H1 (cell line): Measurements from ENCODE around the gene FOXO6. TPM values are rescaled to one million over a fixed set of nuclear protein-coding genes. Genes with fewer than 3 reads are reported as not detected.
A peak's percentile ranks its signal among the peaks of the same experiment; 100 is the strongest.

ENCODE experiments used
- CTCF ChIA-PET: fragments of 300-600 bp; sonication (Branson Sonifier 250); formaldehyde crosslinking; loops from one replicate; lab custom pipeline; 2021; ENCODE audit not compliant: partially characterized antibody; lab: Charles Lee
- POLR2A ChIA-PET: fragments of 300-600 bp; sonication (Branson Sonifier 250); formaldehyde crosslinking; loops from one replicate; lab custom pipeline; 2021; ENCODE audit warnings: inconsistent platforms; ENCODE audit not compliant: partially characterized antibody; lab: Charles Lee
- DNase-seq, 2 experiments: peaks; one replicate each; pipeline versions ENCODE4 v3.0.0 to v3.0.0-alpha.2; 2010 to 2022; ENCODE audit warnings: low spot score in 2 of 2, low read depth in 1 of 2, mixed read lengths in 1 of 2
- FAIRE-seq: peaks from 2 replicates; lab custom pipeline; 2011; peaks lifted over from hg19 to GRCh38; lab: Jason Lieb, UNC
- H2AFZ ChIP-seq: 2 replicates; pipeline ENCODE4 v1.8.1; 2012; ENCODE audit warnings: low read length, inconsistent platforms
- H2AK5ac ChIP-seq: 2 replicates; pipeline ENCODE4 v1.6.1; 2013; ENCODE audit warnings: low read depth, low read length
- H2BK120ac ChIP-seq: replicated peaks from 2 replicates; pipeline ENCODE3; 2013; ENCODE audit warnings: low read depth, low read length, inconsistent platforms
- H2BK12ac ChIP-seq: 2 replicates; pipeline ENCODE4 v1.6.1; 2013; ENCODE audit warnings: low read depth, low read length
- H2BK15ac ChIP-seq: 2 replicates; pipeline ENCODE4 v1.6.1; 2013; ENCODE audit warnings: low read length
- H2BK20ac ChIP-seq: 2 replicates; pipeline ENCODE4 v1.6.1; 2013; ENCODE audit warnings: low read length
- H2BK5ac ChIP-seq: 2 replicates; pipeline ENCODE4 v1.6.1; 2013; ENCODE audit warnings: low read depth, low read length
- H3K14ac ChIP-seq: 2 replicates; pipeline ENCODE4 v1.6.1; 2013; ENCODE audit warnings: inconsistent platforms; ENCODE audit not compliant: insufficient read length
- H3K18ac ChIP-seq: 2 replicates; pipeline ENCODE4 v1.6.1; 2013; ENCODE audit warnings: low read length; ENCODE audit errors: extremely low read depth
- H3K23ac ChIP-seq: 2 replicates; pipeline ENCODE4 v1.6.1; 2013; ENCODE audit warnings: inconsistent platforms; ENCODE audit not compliant: insufficient read length
- H3K23me2 ChIP-seq: 2 replicates; pipeline ENCODE4 v1.6.1; 2013; ENCODE audit warnings: low read depth, low read length
- H3K27ac ChIP-seq: 2 replicates; pipeline ENCODE4 v1.6.1; 2011; ENCODE audit warnings: low read depth, low read length, inconsistent platforms
- H3K27me3 ChIP-seq, 4 experiments: replicated peaks in 1 of 4; 1 replicate in 1 of 4; 2 replicates in 3 of 4; pipeline versions ENCODE4 v1.6.1 to v1.8.1; 2011 to 2013; ENCODE audit warnings: low read length in 3 of 4, mild to moderate bottlenecking in 3 of 4, inconsistent platforms in 2 of 4, mixed read lengths in 2 of 4, moderate library complexity in 1 of 4; ENCODE audit not compliant: control insufficient read depth in 3 of 4, insufficient read depth in 3 of 4; ENCODE audit errors: extremely low read depth in 1 of 4
- H3K36me3 ChIP-seq, 4 experiments: 2 replicates each; pipeline versions ENCODE4 v1.6.1 to v1.8.1; 2011 to 2013; ENCODE audit warnings: mild to moderate bottlenecking in 4 of 4, low read length in 3 of 4, moderate library complexity in 2 of 4, control low read depth in 1 of 4, inconsistent platforms in 1 of 4; ENCODE audit not compliant: insufficient read depth in 4 of 4, control insufficient read depth in 2 of 4
- H3K4ac ChIP-seq: replicated peaks from 2 replicates; pipeline ENCODE3; 2013; ENCODE audit warnings: low read length, low read depth, mixed read lengths, inconsistent platforms; ENCODE audit not compliant: insufficient read length
- H3K4me1 ChIP-seq, 4 experiments: replicated peaks in 1 of 4; 1 replicate in 1 of 4; 2 replicates in 3 of 4; pipeline versions ENCODE4 v1.6.1 to v1.8.1; 2011 to 2013; ENCODE audit warnings: low read length in 3 of 4, inconsistent platforms in 2 of 4, mixed read lengths in 1 of 4; ENCODE audit not compliant: insufficient read depth in 4 of 4, control insufficient read depth in 3 of 4
- H3K4me2 ChIP-seq, 2 experiments: 2 replicates each; pipeline versions ENCODE4 v1.6.1 to v1.8.1; 2011 to 2013; ENCODE audit warnings: low read depth in 2 of 2, low read length in 2 of 2, control low read depth in 1 of 2, inconsistent platforms in 1 of 2, mild to moderate bottlenecking in 1 of 2; ENCODE audit not compliant: insufficient read depth in 1 of 2
- H3K4me3 ChIP-seq, 4 experiments: fragments of 200-600, 300-600 bp in 1 of 4; sonication (generic), shearing (Covaris generic), sonication (Bioruptor Twin) in 1 of 4; 2 replicates each; pipeline versions ENCODE4 v1.5.1 to v1.8.1; 2011 to 2016; ENCODE audit warnings: low read length in 4 of 4, low read depth in 3 of 4, control low read depth in 2 of 4, inconsistent platforms in 2 of 4, mild to moderate bottlenecking in 2 of 4, mixed read lengths in 1 of 4, moderate library complexity in 1 of 4; ENCODE audit not compliant: insufficient read depth in 2 of 4; ENCODE audit errors: extremely low read depth in 1 of 4
- H3K56ac ChIP-seq: replicated peaks from 2 replicates; pipeline ENCODE3; 2013; ENCODE audit warnings: low read depth, mild to moderate bottlenecking, mixed read lengths, low read length, inconsistent platforms; ENCODE audit not compliant: insufficient read length
- H3K79me1 ChIP-seq: 2 replicates; pipeline ENCODE4 v1.6.1; 2013; ENCODE audit warnings: low read depth, low read length, control low read depth
- H3K79me2 ChIP-seq, 2 experiments: 2 replicates each; pipeline versions ENCODE4 v1.6.1 to v1.8.1; 2012 to 2013; ENCODE audit warnings: low read length in 2 of 2, mild to moderate bottlenecking in 2 of 2, inconsistent platforms in 1 of 2; ENCODE audit not compliant: insufficient read depth in 2 of 2, control insufficient read depth in 1 of 2
- H3K9ac ChIP-seq, 4 experiments: replicated peaks in 1 of 4; 1 replicate in 1 of 4; 2 replicates in 3 of 4; pipeline versions ENCODE4 v1.6.1 to v1.8.1; 2011 to 2013; ENCODE audit warnings: low read depth in 3 of 4, low read length in 3 of 4, control low read depth in 2 of 4, mild to moderate bottlenecking in 2 of 4, moderate library complexity in 2 of 4, inconsistent platforms in 1 of 4; ENCODE audit errors: extremely low read depth in 1 of 4
- H3K9me3 ChIP-seq, 2 experiments: 2 replicates each; pipeline versions ENCODE4 v1.6.1 to v1.8.1; 2012 to 2013; ENCODE audit warnings: mild to moderate bottlenecking in 2 of 2, moderate library complexity in 2 of 2, control low read depth in 1 of 2, inconsistent platforms in 1 of 2, low read depth in 1 of 2, low read length in 1 of 2, mixed read lengths in 1 of 2; ENCODE audit not compliant: insufficient read depth in 2 of 2
- H4K20me1 ChIP-seq, 2 experiments: replicated peaks in 1 of 2; 2 replicates each; pipeline versions ENCODE3 to v1.8.1; 2011 to 2013; ENCODE audit warnings: inconsistent platforms in 2 of 2, low read length in 2 of 2, mild to moderate bottlenecking in 1 of 2; ENCODE audit not compliant: insufficient read depth in 2 of 2, control insufficient read depth in 1 of 2
- H4K5ac ChIP-seq: 2 replicates; pipeline ENCODE4 v1.6.1; 2013; ENCODE audit warnings: low read length, low read depth, mixed read lengths, inconsistent platforms; ENCODE audit not compliant: insufficient read length
- H4K8ac ChIP-seq: 2 replicates; pipeline ENCODE4 v1.8.0; 2013; ENCODE audit warnings: mild to moderate bottlenecking, moderate library complexity, low read length, inconsistent platforms; ENCODE audit not compliant: insufficient read depth; ENCODE audit errors: extremely low read depth
- H4K91ac ChIP-seq: replicated peaks from 2 replicates; pipeline ENCODE3; 2013; ENCODE audit warnings: low read length, mixed read lengths, inconsistent platforms; ENCODE audit not compliant: insufficient read length
- RBBP5 ChIP-seq: IDR thresholded peaks from 2 replicates; pipeline ENCODE4 v1.7.1; 2012; ENCODE audit warnings: low read depth, mild to moderate bottlenecking, inconsistent platforms, low read length, moderate library complexity, borderline replicate concordance
- SP4 ChIP-seq: IDR thresholded peaks from 2 replicates; pipeline ENCODE4 v1.6.1; 2012; ENCODE audit warnings: low read length, inconsistent platforms
- WGBS, 2 experiments: shearing (Covaris generic) in 1 of 2; methylation state at CpG; one replicate each; pipeline versions ENCODE4 v1.1.6 to v1.1.7; 2013 to 2015; ENCODE audit warnings: low lambda C conversion rate in 2 of 2, mixed read lengths in 2 of 2, inconsistent platforms in 1 of 2, low coverage in 1 of 2, missing lambda C conversion rate in 1 of 2; ENCODE audit not compliant: insufficient replicate concordance in 2 of 2, insufficient coverage in 1 of 2, insufficient read length in 1 of 2; ENCODE audit errors: extremely low coverage in 1 of 2, missing lambda C conversion rate in 1 of 2; 5-methylcytosine and 5-hydroxymethylcytosine counted together
- polyA plus RNA-seq, 7 experiments: library from polyadenylated mRNA; depleted of rRNA in 3 of 7; stranded (reverse) in 5 of 7; unstranded in 2 of 7; fragments of >200 nt in 5 of 7; fragments of 200-250 nt in 2 of 7; gene quantifications; 1 replicate in 5 of 7; 2 replicates in 1 of 7; 4 replicates in 1 of 7; pipeline versions ENCODE4 v1.2.1 to v1.2.3, GENCODE V29; 2011 to 2013; ENCODE audit warnings: missing spikeins in 2 of 7, mixed read lengths in 2 of 7
- total RNA-seq: library from RNA; stranded (reverse); fragmentation: NEBNext Ultra II Directional; extraction: Animal tissue kit (Norgen Biotek cat#: 25700); gene quantifications from 2 replicates; pipeline ENCODE4 v1.2.1, GENCODE V29; 2021

The FOXO6 gene
- total and polyA plus RNA-seq, 2 of the 8 experiments (the other 6 are each of a cell fraction or from before 2014, with no cell fraction given), result 0.59 to 3.0 TPM

GRCh38 chr1:41394369-41394744 is 33.1 kb downstream of the FOXO6 start:
- peak overlapping the region; percentile 53 to 66 for H3K4me2 ChIP-seq
- H3K14ac ChIP-seq, result no peak overlapping the region
- peak overlapping the region; percentile 91; the same call in 1 of the 2 replicates for H2BK12ac ChIP-seq
- no peak overlapping the region for H3K23ac ChIP-seq
- no peaks in the 10 kb centered on the region; the same call in 1 of the 2 replicates for H3K23me2 ChIP-seq
- H3K4ac ChIP-seq, result no peak overlapping the region
- H3K79me2 ChIP-seq, result no peaks in the 10 kb centered on the region
- H2AK5ac ChIP-seq, result no peak overlapping the region
- H3K56ac ChIP-seq, result no peak overlapping the region
- H2BK120ac ChIP-seq, result peak overlapping the region; percentile 44
- ChIA-PET POLR2A (interaction anchor here (0.6 to 2.9 kb wide), 12 partner anchors 9 to 60 kb away, joined by 3 to 18 read pairs (median 4); no protein-coding TSS in a partner anchor), CTCF (interaction anchor here (0.6 to 16.9 kb wide), 19 partner anchors 8 to 124 kb away, joined by 3 to 247 read pairs (median 7); partner anchors contain the start of gene FOXO6)
- peak overlapping the region; percentile 82 for H2BK20ac ChIP-seq
- H3K79me1 ChIP-seq, result no peaks in the 10 kb centered on the region
- no peak overlapping the region for H2AFZ ChIP-seq
- FAIRE-seq (no peak), DNase-seq (no peak)
- peak overlapping the region; percentile 44; the same call in 1 of the 2 replicates for H3K18ac ChIP-seq
- H3K9me3 ChIP-seq, result no peaks in the 10 kb centered on the region
- no peak overlapping the region for H3K27ac ChIP-seq
- peak overlapping the region; percentile 61 for H4K91ac ChIP-seq
- peak overlapping the region; percentile 36; the same call in 1 of the 2 replicates for H2BK15ac ChIP-seq
- 0 out of 2 replicates have a peak overlapping the region, but pooled peaks have one; percentile 29 for H2BK5ac ChIP-seq
- 45% methylated on average over 7 of the region's 10 CpGs; no CpG with 5 or more reads in 1 of the 2 experiments for WGBS, 2 experiments
- H4K8ac ChIP-seq, result no peak overlapping the region
- peaks cover 0 to 5% (median under 1%) of the 10 kb centered on the region in 4 experiments; a peak in 4 of 7 replicates for H3K27me3 ChIP-seq
- H3K4me1 ChIP-seq, result peaks cover 6 to 41% (median 30%) of the 10 kb centered on the region in 4 experiments
- no peaks in the 10 kb centered on the region for H3K36me3 ChIP-seq
- peak overlapping the region in 3 of 4 experiments; percentile 20 to 49 (median 37); a peak in 4 of 8 replicates for H3K4me3 ChIP-seq
- H4K20me1 ChIP-seq, result peaks cover 0 to 2% of the 10 kb centered on the region in 2 experiments
- no peak overlapping the region for H4K5ac ChIP-seq
- TF ChIP-seq SP4 (no peak), RBBP5 (0 out of 2 replicates have a peak, but pooled peaks have one; percentile 9)
- no peak overlapping the region for H3K9ac ChIP-seq
